PC-3 (cell line): ENCODE results near the gene SET. TPM values are rescaled to one million over a fixed set of nuclear protein-coding genes. Genes with fewer than 3 reads are reported as not detected.
A peak's percentile ranks its signal among the peaks of the same experiment; 100 is the strongest.

Source experiments
- ATAC-seq: fragments of 200-7000 bp; cut with Tn5 transposase; 2 replicates; pipeline ENCODE4 v1.9.1; 2020; ENCODE audit warnings: mild to moderate bottlenecking, moderate library complexity
- BruUV-seq: library from RNA; stranded (reverse); fragments of 400-500 nt; replicated peaks from 2 replicates; lab custom pipeline; 2021; lab: Mats Ljungman, UMichigan
- CTCF ChIA-PET: fragments of 300-600 bp; sonication (Branson Sonifier 250); formaldehyde crosslinking; loops from one replicate; lab custom pipeline; 2022; ENCODE audit warnings: antibody characterized with exemption; lab: Charles Lee
- POLR2A ChIA-PET: fragments of 300-600 bp; sonication (Branson Sonifier 250); formaldehyde crosslinking; loops from one replicate; lab custom pipeline; 2022; ENCODE audit warnings: antibody characterized with exemption; ENCODE audit not compliant: unreplicated experiment; lab: Charles Lee
- DNase-seq: peaks from one replicate; pipeline ENCODE4 v3.0.0-alpha.2; 2015
- H2AFZ ChIP-seq: fragments of 300-600 bp; sonication (generic); 2 replicates; pipeline ENCODE4 v1.6.0; 2016; ENCODE audit warnings: antibody characterized with exemption, low read length
- H3F3A ChIP-seq: fragments of 300-600 bp; sonication (generic); one replicate; pipeline ENCODE4 v1.6.0; 2017; ENCODE audit warnings: antibody characterized with exemption, low read length, control low read depth, mild to moderate bottlenecking; ENCODE audit not compliant: unreplicated experiment
- H3K27ac ChIP-seq: fragments of 300-600 bp; sonication (generic); 2 replicates; pipeline ENCODE4 v1.5.1; 2016; ENCODE audit warnings: mild to moderate bottlenecking, low read length
- H3K27me3 ChIP-seq: fragments of 300-600 bp; sonication (generic); 2 replicates; pipeline ENCODE4 v1.6.1; 2016; ENCODE audit warnings: low read length, mixed read lengths
- H3K36me3 ChIP-seq: fragments of 300-600 bp; sonication (generic); 2 replicates; pipeline ENCODE4 v1.6.1; 2016; ENCODE audit warnings: low read depth, mixed run types, low read length, mixed read lengths
- H3K4me1 ChIP-seq: fragments of 300-600 bp; sonication (generic); 2 replicates; pipeline ENCODE4 v1.5.1; 2016; ENCODE audit warnings: low read length; ENCODE audit not compliant: insufficient read depth
- H3K4me2 ChIP-seq: fragments of 300-600 bp; sonication (generic); 2 replicates; pipeline ENCODE4 v1.6.0; 2016; ENCODE audit warnings: low read length
- H3K4me3 ChIP-seq: fragments of 300-600 bp; sonication (generic); 2 replicates; pipeline ENCODE4 v1.5.1; 2016; ENCODE audit warnings: mild to moderate bottlenecking, low read length, mixed read lengths
- H3K79me2 ChIP-seq: fragments of 300-600 bp; sonication (generic); 2 replicates; pipeline ENCODE4 v1.6.1; 2017; ENCODE audit warnings: low read length, mixed read lengths
- H3K9ac ChIP-seq: fragments of 300-600 bp; sonication (generic); 2 replicates; pipeline ENCODE4 v1.6.0; 2016; ENCODE audit warnings: mild to moderate bottlenecking, low read length
- H3K9me2 ChIP-seq: fragments of 300-600 bp; sonication (generic); replicated peaks from 2 replicates; pipeline ENCODE4 v1.6.1; 2016; ENCODE audit warnings: mixed run types, low read length, mixed read lengths
- H3K9me3 ChIP-seq: fragments of 300-600 bp; sonication (generic); 2 replicates; pipeline ENCODE4 v1.6.1; 2016; ENCODE audit warnings: low read length, mixed read lengths
- H4K20me1 ChIP-seq: fragments of 300-600 bp; sonication (generic); 2 replicates; pipeline ENCODE4 v1.6.1; 2016; ENCODE audit warnings: low read length, mixed read lengths
- CTCF ChIP-seq: fragments of 300-600 bp; sonication (generic); conservative IDR thresholded peaks from 2 replicates; pipeline ENCODE4 v1.5.1; 2017; ENCODE audit warnings: antibody characterized with exemption, low read depth, mild to moderate bottlenecking, low read length
- EZH2 ChIP-seq: fragments of 300-600 bp; sonication (generic); IDR thresholded peaks from one replicate; pipeline ENCODE4 v1.6.1; 2017; ENCODE audit warnings: antibody characterized with exemption, mild to moderate bottlenecking, low read length; ENCODE audit not compliant: unreplicated experiment
- EZH2phosphoT487 ChIP-seq: fragments of 300-600 bp; sonication (generic); IDR thresholded peaks from 2 replicates; pipeline ENCODE4 v1.6.1; 2018; ENCODE audit warnings: mild to moderate bottlenecking, antibody characterized with exemption, low read length, borderline replicate concordance
- intact Hi-C: fragments of 100-400 bp; cut with micrococcal nuclease; formaldehyde crosslinking; loops from 2 replicates; pipeline ENCODE4 v1.9.0; 2023
- total RNA-seq: library from RNA; depleted of rRNA; stranded (reverse); fragments of >200 nt; gene quantifications from 2 replicates; pipeline ENCODE4 v1.2.3, GENCODE V29; 2014

The SET gene
- total RNA-seq, 1 experiment from 2014 or later = 647 TPM

DNA sequence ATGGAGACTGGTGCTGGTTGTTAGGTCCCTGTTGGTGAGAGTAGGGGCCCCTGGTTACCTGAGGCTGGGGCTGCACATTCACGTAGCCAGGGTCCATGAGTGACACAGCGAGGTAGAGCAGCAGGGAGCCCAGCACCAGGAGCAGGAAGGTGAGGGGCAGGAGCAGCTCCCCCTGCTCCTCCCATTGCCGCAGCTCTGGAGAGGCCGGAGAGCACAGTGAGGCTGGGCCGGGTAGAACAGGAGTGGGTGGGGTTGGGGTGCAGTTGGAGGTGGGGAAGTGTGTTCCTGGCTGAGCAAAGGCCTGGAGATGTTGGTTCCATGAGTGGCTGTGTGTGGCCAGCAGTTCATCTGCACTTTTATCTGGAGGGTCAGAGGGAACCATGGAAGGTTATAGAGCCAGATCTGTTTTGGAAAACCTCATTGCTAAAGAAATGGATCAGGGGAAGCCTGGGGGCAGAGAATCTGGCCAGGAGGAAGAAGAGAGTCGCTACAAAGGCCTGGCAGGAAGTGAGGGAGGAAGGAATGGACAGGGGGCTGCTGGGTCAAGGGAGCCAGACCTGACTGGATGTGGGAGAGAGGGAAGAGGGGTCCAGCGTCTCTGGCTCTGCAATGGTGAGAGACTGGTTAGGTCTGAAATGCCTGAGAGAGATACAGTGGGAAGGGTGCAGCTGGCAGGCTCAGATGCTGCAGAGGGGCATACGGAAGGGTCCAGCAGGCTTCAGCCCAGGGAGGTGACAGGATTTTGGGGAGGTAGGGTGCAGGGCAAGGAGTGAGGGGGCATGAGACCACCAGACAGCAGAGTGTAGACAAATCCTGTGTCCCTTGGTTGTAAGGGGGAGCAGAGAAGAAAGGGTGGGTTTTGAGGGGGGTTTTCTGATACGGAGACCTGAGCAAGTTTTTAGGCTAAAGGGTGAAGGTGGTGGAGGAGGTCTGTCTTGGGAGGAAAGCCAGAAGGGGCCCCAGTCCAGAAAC lies 33.6 kb downstream of the SET start:
- H4K20me1 ChIP-seq = no peaks in the 10 kb centered on the region
- no peaks in the 10 kb centered on the region for H3F3A ChIP-seq
- DNase-seq (no peak), ATAC-seq (no peak)
- H3K9ac ChIP-seq = peak overlapping the region; percentile 88; the same call in 1 of the 2 replicates
- H3K4me3 ChIP-seq = peak overlapping the region; percentile 81
- H3K27ac ChIP-seq = no peak overlapping the region
- no peaks in the 10 kb centered on the region for H3K27me3 ChIP-seq
- H3K4me1 ChIP-seq = no peaks in the 10 kb centered on the region
- TF ChIP-seq EZH2 (no peak), CTCF (no peak), EZH2phosphoT487 (no peak)
- H3K9me3 ChIP-seq = no peaks in the 10 kb centered on the region
- no peaks in the 10 kb centered on the region for H3K9me2 ChIP-seq
- intact Hi-C loops = no loop called here
- ChIA-PET POLR2A (no interaction called here), CTCF (no interaction called here)
- 0 out of 2 replicates have a peak, but pooled peaks cover 4% of the 10 kb centered on the region for H3K79me2 ChIP-seq
- H2AFZ ChIP-seq = no peak overlapping the region
- BruUV-seq = no TSS peak
- H3K36me3 ChIP-seq = no peaks in the 10 kb centered on the region
- H3K4me2 ChIP-seq = peak overlapping the region; percentile 94

GRCh38 chr9:128723352-128723865 lies 34.4 kb downstream of the SET start:
- H3K36me3 ChIP-seq = no peaks in the 10 kb centered on the region
- no peaks in the 10 kb centered on the region for H3K9me3 ChIP-seq
- H2AFZ ChIP-seq = peak overlapping the region; percentile 92
- POLR2A ChIA-PET = interaction anchor here (0.6 kb wide), 1 partner anchor 48 kb away, joined by 3 read pairs; no protein-coding TSS in a partner anchor
- intact Hi-C loops = no loop called here
- no peaks in the 10 kb centered on the region for H3K27me3 ChIP-seq
- TSS peak; percentile 39 for BruUV-seq
- H3K4me2 ChIP-seq = peak overlapping the region; percentile 94
- H3K4me1 ChIP-seq = no peaks in the 10 kb centered on the region
- no peaks in the 10 kb centered on the region for H3K9me2 ChIP-seq
- no peak for ATAC-seq
- no peaks in the 10 kb centered on the region for H4K20me1 ChIP-seq
- no peak for DNase-seq
- peak overlapping the region; percentile 88 for H3K9ac ChIP-seq
- CTCF ChIA-PET = interaction anchor here (0.6 kb wide), 1 partner anchor 414 kb away, joined by 3 read pairs; no protein-coding TSS in a partner anchor
- H3K27ac ChIP-seq = no peak overlapping the region
- peak overlapping the region; percentile 81 for H3K4me3 ChIP-seq
- TF ChIP-seq CTCF (no peak), EZH2 (no peak), EZH2phosphoT487 (no peak)
- 0 out of 2 replicates have a peak, but pooled peaks cover 4% of the 10 kb centered on the region for H3K79me2 ChIP-seq
- H3F3A ChIP-seq = no peaks in the 10 kb centered on the region
